GM23248 (cell line): ENCODE data around the gene SHROOM3.

Source experiments
- EZH2 ChIP-seq: fragments of 200-600 bp; sonication (generic); IDR thresholded peaks from 2 replicates; pipeline ENCODE4 v1.6.1; 2018; ENCODE audit warnings: antibody characterized with exemption, mild to moderate bottlenecking; ENCODE audit not compliant: insufficient read depth, poor library complexity, severe bottlenecking
- EZH2phosphoT487 ChIP-seq: fragments of 200-600 bp; sonication (generic); IDR thresholded peaks from 2 replicates; pipeline ENCODE4 v1.6.1; 2018; ENCODE audit warnings: antibody characterized with exemption, moderate library complexity, mild to moderate bottlenecking, low read depth; ENCODE audit not compliant: insufficient read depth

GRCh38 chr4:76694056-76694455 lies 259.0 kb downstream of the SHROOM3 start:
- no peak for TF ChIP-seq EZH2
- TF ChIP-seq EZH2phosphoT487 = no peak
